Metanephros (tissue), 2 donors: Measurements from ENCODE around the gene ELOB. TPM values are rescaled to one million over a fixed set of nuclear protein-coding genes. Genes with fewer than 3 reads are reported as not detected.

Source experiments
- small RNA-seq: library from RNA; depleted of rRNA; stranded (forward); fragments of <200 nt; gene quantifications from one replicate; pipeline ENCODE3, GENCODE V24; 2014; ENCODE audit warnings: low replicate concordance
- total RNA-seq: library from RNA; depleted of rRNA; stranded (reverse); fragments of >200 nt; gene quantifications from one replicate; pipeline ENCODE4 v1.2.3, GENCODE V29; 2014

ELOB gene
- 166 TPM for total RNA-seq

GRCh38 chr16:2777231-2777902 lies at the start of gene ELOB:
TSS of gene ELOB (minus strand) at chr16:2777280. CDS start at chr16:2777239, 41 bp downstream.

DNA sequence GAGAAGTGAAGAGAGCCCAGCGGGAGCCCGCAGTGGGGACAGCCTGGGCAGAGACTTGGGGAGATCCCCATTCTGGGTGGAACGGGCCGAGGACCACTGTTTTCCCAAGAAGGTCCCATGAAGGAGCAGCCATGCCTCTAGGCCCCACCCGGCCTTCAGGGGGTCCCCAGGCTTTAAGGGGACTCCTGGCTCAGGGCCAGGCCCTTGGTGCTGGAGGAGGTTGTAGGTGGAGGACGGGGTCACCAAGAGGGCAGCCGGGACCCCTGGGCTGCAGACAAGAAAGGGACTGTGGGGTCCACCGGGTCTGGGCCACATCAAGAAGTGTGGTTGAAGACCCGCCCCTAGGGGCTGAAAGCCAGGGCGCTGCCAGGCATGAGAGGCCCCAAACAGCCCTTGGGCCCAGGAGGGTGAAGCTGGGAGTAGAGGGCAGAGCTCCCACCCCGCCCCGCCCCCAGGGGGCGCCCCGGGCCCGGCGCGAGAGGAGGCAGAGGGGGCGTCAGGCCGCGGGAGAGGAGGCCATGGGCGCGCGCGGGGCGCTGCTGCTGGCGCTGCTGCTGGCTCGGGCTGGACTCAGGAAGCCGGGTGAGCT lies 39.8 kb upstream of the ELOB start, which contains the start of gene PRSS21:
TSS of gene PRSS21 (plus strand) at position 487 of the 589 bp plus-strand sequence. CDS start at position 519, 32 bp downstream.

DNA sequence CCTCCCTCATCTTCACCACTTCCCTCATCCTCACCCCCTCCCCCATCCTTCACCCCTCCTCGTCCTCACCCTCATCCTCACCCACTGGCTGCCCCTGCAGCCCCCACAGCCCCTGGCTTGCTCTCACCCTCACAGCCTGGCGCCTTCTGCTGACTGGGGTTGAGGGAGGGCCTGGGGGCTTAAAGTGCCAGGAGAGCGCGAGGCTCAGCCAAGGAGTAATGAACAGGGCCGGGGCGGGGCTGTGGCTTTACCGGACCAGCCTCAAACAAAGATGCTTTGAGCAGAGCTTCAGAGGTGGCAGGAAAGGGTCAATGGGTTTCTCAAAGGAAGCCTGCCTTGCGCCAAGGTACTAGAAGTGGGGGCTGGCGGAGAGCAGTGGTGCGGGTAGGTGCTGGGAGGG lies 10.3 kb upstream of the ELOB start, which contains the start of gene PRSS33:
TSS of gene PRSS33 (minus strand) at position 155 of the 400 bp plus-strand sequence. CDS start 1,013 bp downstream, outside the sequence.

GRCh38 chr16:2752035-2752849 lies 24.8 kb downstream of the ELOB start, which contains the start of gene SRRM2:
TSS of gene SRRM2 (plus strand) at chr16:2752638. CDS start at chr16:2756365, 3,727 bp downstream.

Small RNAs within 50 kb of the gene (small RNA-seq; reads per million reads assigned to genes)
- gene SNORA3C = not detected

Other genes with a start within 250 kb of the ELOB start
- gene CEMP1, start 245.9 kb downstream of the ELOB start, total RNA-seq = 1.1 TPM
- gene PDPK1, start 239.3 kb downstream of the ELOB start, total RNA-seq = 31.5 TPM
- 19.6 TPM for gene KCTD5, start 94.8 kb downstream of the ELOB start, total RNA-seq
- gene PRSS27, start 57.1 kb downstream of the ELOB start, total RNA-seq = 0.47 TPM
- gene SRRM2, start 24.6 kb downstream of the ELOB start, total RNA-seq = 260 TPM
- gene PRSS33, start 10.3 kb upstream of the ELOB start, total RNA-seq = 1.2 TPM
- not detected for gene PRSS41, start 21.2 kb upstream of the ELOB start, total RNA-seq
- gene PRSS21, start 40.0 kb upstream of the ELOB start, total RNA-seq = not detected
- 0.70 TPM for gene ZG16B, start 53.0 kb upstream of the ELOB start, total RNA-seq
- gene PRSS22, start 80.9 kb upstream of the ELOB start, total RNA-seq = 4.1 TPM
- 44.1 TPM for gene FLYWCH2, start 105.9 kb upstream of the ELOB start, total RNA-seq
- gene FLYWCH1, start 134.7 kb upstream of the ELOB start, total RNA-seq = 23.8 TPM
- gene KREMEN2, start 187.0 kb upstream of the ELOB start, total RNA-seq = 2.9 TPM
- gene PAQR4, start 192.1 kb upstream of the ELOB start, total RNA-seq = 5.2 TPM
- gene PKMYT1, start 203.2 kb upstream of the ELOB start, total RNA-seq = 8.6 TPM
- gene CLDN9, start 235.6 kb upstream of the ELOB start, total RNA-seq = 2.5 TPM
- gene CLDN6, start 240.9 kb upstream of the ELOB start, total RNA-seq = 7.6 TPM
- 25.6 TPM for gene TNFRSF12A, start 243.1 kb upstream of the ELOB start, total RNA-seq
- gene HCFC1R1, start 246.7 kb upstream of the ELOB start, total RNA-seq = 25.4 TPM
- 18.2 TPM for gene THOC6, start 246.8 kb upstream of the ELOB start, total RNA-seq